GM21619 (cell line): ENCODE results near the gene CUL9.
A peak's percentile ranks its signal among the peaks of the same experiment; 100 is the strongest.

Experiments used
- ATAC-seq: cut with Tn5 transposase; IDR thresholded peaks from one replicate; pipeline ENCODE4 v1.9.1; 2021; ENCODE audit not compliant: unreplicated experiment

The CUL9 gene

DNA sequence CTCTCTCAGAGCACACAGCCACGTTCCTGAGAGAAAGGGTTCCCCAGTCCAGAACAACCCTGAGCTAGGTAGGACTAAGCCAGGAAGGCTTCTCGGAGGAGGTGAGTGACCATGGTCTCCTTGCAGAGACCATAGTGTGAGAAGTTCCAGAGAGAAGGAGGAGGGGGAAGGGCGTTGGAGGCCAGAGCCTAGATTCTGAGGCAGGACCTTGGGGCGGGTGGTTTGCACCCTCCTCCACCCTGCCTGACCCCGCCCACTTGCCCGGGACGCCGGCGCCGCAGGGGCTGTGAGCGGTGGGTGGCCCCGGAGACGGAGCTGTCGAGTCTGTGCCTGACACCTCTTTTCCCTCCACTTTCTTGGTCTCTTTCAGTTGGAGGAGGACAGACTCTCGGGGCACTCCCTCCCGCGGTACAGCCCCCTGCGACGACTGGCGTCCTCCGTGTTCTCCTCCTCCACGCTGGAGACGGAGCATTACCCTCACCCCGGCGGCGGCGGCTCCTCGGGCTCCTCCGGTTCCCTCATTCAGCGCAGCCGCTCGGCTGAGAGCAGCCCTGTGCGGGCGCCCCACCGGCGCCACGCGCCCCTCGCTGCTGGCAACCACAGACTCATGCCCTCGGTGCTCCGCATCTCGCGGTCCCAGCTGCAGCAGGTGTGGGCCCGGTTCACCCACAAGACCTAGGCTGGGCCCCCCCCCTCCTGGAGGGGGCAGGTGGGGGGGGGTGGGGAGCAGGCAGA lies 87.4 kb downstream of the CUL9 start:
- ATAC-seq = no peak

DNA sequence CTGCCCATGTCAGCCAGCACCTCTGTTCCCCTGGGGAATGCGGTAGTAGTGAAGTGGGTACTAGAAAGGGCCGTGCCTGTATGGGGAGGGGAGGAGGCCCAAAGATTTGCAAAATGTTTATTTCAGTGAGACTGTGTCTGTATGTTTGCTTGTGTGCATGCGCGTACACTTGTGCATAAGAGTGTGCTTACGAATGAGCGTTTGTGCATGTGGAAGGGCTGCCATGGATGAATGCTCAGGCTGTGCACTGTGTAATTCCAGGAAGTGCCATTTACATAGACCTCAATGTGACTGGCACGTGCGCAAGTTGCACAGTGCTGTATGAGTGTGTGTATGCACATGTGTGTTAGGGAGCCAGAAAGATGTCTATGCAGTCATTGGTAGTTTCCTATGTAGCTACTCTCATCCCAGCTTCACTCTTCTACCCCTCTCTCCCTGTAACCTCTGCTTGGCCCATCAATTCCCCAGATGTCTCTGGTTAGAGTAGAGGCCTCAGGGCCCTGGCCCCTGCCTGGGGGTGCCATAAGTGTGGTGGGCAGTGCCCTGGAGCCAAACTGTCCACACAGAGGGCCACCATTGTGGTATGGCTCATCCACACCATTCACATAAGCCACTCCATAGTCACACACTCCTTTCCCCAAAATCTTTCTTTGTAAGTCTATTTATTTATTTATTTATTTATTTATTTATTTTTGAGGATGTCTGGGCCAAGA lies 89.3 kb downstream of the CUL9 start:
- peak; percentile 57 for ATAC-seq

DNA sequence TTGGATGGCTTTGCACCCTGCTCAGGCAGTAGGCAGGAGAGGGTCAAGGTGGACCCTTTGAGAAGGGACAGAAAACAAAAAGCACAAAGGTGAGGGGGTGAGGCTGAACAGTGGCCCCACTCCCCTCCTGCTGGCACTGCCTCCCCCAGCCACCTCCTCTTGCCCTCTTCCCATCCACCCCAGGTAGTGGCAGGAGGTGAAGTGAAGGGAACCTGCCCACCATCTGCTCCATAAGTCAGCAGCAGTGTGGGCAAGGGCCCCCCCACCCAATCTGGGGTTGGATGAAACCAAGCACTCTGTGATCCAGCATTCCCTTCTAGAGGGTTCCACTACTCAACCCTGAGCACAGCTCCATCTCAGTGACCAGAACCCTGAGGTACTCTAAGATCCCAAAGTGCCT lies 89.9 kb downstream of the CUL9 start:
- ATAC-seq = no peak

DNA sequence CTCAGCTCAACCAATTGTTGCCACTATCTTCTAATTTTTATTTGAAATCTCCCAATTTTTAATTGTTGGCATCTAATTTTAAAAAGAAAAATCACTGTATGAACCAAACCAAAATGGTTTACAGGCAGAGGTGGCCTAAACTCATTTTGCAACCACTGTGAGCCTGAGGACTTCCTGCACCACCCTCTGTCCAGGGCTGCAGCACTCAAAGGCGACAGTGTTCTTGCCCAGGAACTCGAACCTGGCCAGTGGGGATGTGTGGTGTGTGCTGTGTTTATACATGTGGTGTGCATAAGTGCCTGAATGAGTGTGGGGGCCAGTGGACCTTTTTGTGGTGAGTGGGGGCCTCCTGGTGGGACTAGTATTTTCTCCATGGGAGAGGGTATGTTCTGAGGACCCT lies 91.7 kb downstream of the CUL9 start:
- no peak for ATAC-seq
